HEK293 (cell line): Measurements from ENCODE around the gene MDM4.
A peak's percentile ranks its signal among the peaks of the same experiment; 100 is the strongest.

Experiments used
- CTCF ChIA-PET: fragments of 350-600 bp; formaldehyde crosslinking; extraction: SDS; loops from one replicate; lab custom pipeline; 2021; ENCODE audit warnings: antibody characterized with exemption; lab: Yijun Ruan, JAX
- POLR2A ChIA-PET: fragments of 300-600 bp; formaldehyde crosslinking; extraction: SDS; loops from one replicate; lab custom pipeline; 2020; ENCODE audit warnings: antibody characterized with exemption, inconsistent platforms; lab: Yijun Ruan, JAX
- H3K27ac ChIP-seq: fragments of 200-500 bp; sonication (Bioruptor generic); 2 replicates; pipeline ENCODE4 v1.5.1; 2014; ENCODE audit warnings: low read depth, low read length, control low read depth, inconsistent platforms; ENCODE audit errors: extremely low read depth
- H3K36me3 ChIP-seq, 2 experiments: fragments of 200-500 bp in 1 of 2; sonication (Bioruptor generic) in 1 of 2; 1 replicate in 1 of 2; 2 replicates in 1 of 2; pipeline ENCODE4 v1.5.1; 2014 to 2017; ENCODE audit warnings: inconsistent platforms in 2 of 2, low read length in 2 of 2; ENCODE audit not compliant: control insufficient read depth in 2 of 2, insufficient read depth in 1 of 2
- H3K4me1 ChIP-seq: fragments of 200-500 bp; sonication (Bioruptor generic); 2 replicates; pipeline ENCODE4 v1.5.1; 2014; ENCODE audit warnings: mild to moderate bottlenecking, low read length, inconsistent platforms; ENCODE audit not compliant: control insufficient read depth, insufficient read depth
- H3K4me3 ChIP-seq: 2 replicates; pipeline ENCODE4 v1.5.1; 2011; ENCODE audit warnings: low read depth, mild to moderate bottlenecking, control low read depth, low read length, moderate library complexity
- H3K9me3 ChIP-seq: fragments of 200-500 bp; sonication (Bioruptor generic); 2 replicates; pipeline ENCODE4 v1.5.1; 2014; ENCODE audit warnings: low read depth, low read length, inconsistent platforms; ENCODE audit not compliant: control insufficient read depth, insufficient read depth
- EGR2 ChIP-seq: fragments of 450-650 bp; formaldehyde crosslinking; IDR thresholded peaks from 2 replicates; pipeline ENCODE4 v1.5.1; 2016; ENCODE audit warnings: low read depth, missing biosample characterization, missing genetic modification characterization
- HOXA7 ChIP-seq: sonication (generic); formaldehyde crosslinking; IDR thresholded peaks from 2 replicates; pipeline ENCODE4 v1.8.1; 2022; ENCODE audit warnings: missing genetic modification reagents, borderline replicate concordance
- KLF9 ChIP-seq: fragments of 450-650 bp; formaldehyde crosslinking; IDR thresholded peaks from 2 replicates; pipeline ENCODE4 v1.5.1; 2016; ENCODE audit warnings: missing biosample characterization, missing genetic modification characterization, low read depth
- MZF1 ChIP-seq: fragments of 450-650 bp; formaldehyde crosslinking; IDR thresholded peaks from 2 replicates; pipeline ENCODE4 v1.5.1; 2017; ENCODE audit warnings: missing biosample characterization, missing genetic modification characterization, borderline replicate concordance
- WT1 ChIP-seq: fragments of 450-650 bp; formaldehyde crosslinking; IDR thresholded peaks from 2 replicates; pipeline ENCODE4 v1.5.1; 2016; ENCODE audit warnings: missing biosample characterization, missing genetic modification characterization
- ZBTB20 ChIP-seq: fragments of 450-650 bp; formaldehyde crosslinking; IDR thresholded peaks from 2 replicates; pipeline ENCODE4 v1.5.1; 2016; ENCODE audit warnings: missing biosample characterization, missing genetic modification characterization
- ZFHX2 ChIP-seq: fragments of 450-650 bp; formaldehyde crosslinking; conservative IDR thresholded peaks from 2 replicates; pipeline ENCODE4 v1.5.1; 2016; ENCODE audit warnings: missing biosample characterization, missing genetic modification characterization
- ZIC2 ChIP-seq: fragments of 450-650 bp; formaldehyde crosslinking; IDR thresholded peaks from 2 replicates; pipeline ENCODE4 v1.5.1; 2016; ENCODE audit warnings: missing biosample characterization, missing genetic modification characterization
- ZNF132 ChIP-seq: fragments of 450-650 bp; formaldehyde crosslinking; IDR thresholded peaks from 2 replicates; pipeline ENCODE4 v1.5.1; 2017; ENCODE audit warnings: missing biosample characterization, missing genetic modification characterization, borderline replicate concordance
- ZNF175 ChIP-seq: fragments of 450-650 bp; formaldehyde crosslinking; IDR thresholded peaks from 2 replicates; pipeline ENCODE4 v1.5.1; 2016; ENCODE audit warnings: missing biosample characterization, missing genetic modification characterization
- ZNF19 ChIP-seq: fragments of 450-650 bp; formaldehyde crosslinking; IDR thresholded peaks from 2 replicates; pipeline ENCODE4; 2016; ENCODE audit warnings: missing biosample characterization, missing genetic modification characterization, low read depth
- ZNF239 ChIP-seq: fragments of 450-650 bp; formaldehyde crosslinking; IDR thresholded peaks from 2 replicates; pipeline ENCODE4 v1.5.1; 2016; ENCODE audit warnings: missing biosample characterization, missing genetic modification characterization
- ZNF354C ChIP-seq: fragments of 450-650 bp; formaldehyde crosslinking; IDR thresholded peaks from 2 replicates; pipeline ENCODE4 v1.5.1; 2016; ENCODE audit warnings: missing biosample characterization, missing genetic modification characterization, low read depth, borderline replicate concordance
- ZNF501 ChIP-seq: fragments of 450-650 bp; formaldehyde crosslinking; IDR thresholded peaks from 2 replicates; pipeline ENCODE4 v1.5.1; 2016; ENCODE audit warnings: missing biosample characterization, missing genetic modification characterization
- ZNF621 ChIP-seq: fragments of 450-650 bp; formaldehyde crosslinking; IDR thresholded peaks from 2 replicates; pipeline ENCODE4 v1.5.1; 2017; ENCODE audit warnings: missing biosample characterization, missing genetic modification characterization
- ZNF623 ChIP-seq: fragments of 450-650 bp; formaldehyde crosslinking; IDR thresholded peaks from 2 replicates; pipeline ENCODE4 v1.5.1; 2016; ENCODE audit warnings: missing biosample characterization, missing genetic modification characterization
- ZNF629 ChIP-seq: fragments of 450-650 bp; formaldehyde crosslinking; IDR thresholded peaks from 2 replicates; pipeline ENCODE4 v1.5.1; 2017; ENCODE audit warnings: missing biosample characterization, missing genetic modification characterization
- ZNF677 ChIP-seq: fragments of 450-650 bp; IDR thresholded peaks from 2 replicates; pipeline ENCODE4 v1.5.0; 2018; ENCODE audit warnings: missing biosample characterization, mild to moderate bottlenecking, missing genetic modification characterization, moderate library complexity
- ZNF837 ChIP-seq: fragments of 450-650 bp; formaldehyde crosslinking; IDR thresholded peaks from 2 replicates; pipeline ENCODE4 v1.5.1; 2016; ENCODE audit warnings: missing biosample characterization, missing genetic modification characterization
- ZXDB ChIP-seq: fragments of 450-650 bp; formaldehyde crosslinking; IDR thresholded peaks from 2 replicates; pipeline ENCODE4 v1.5.1; 2016; ENCODE audit warnings: missing biosample characterization, missing genetic modification characterization
- TF ChIP-seq, protein P1 (sequence below): fragments of 450-650 bp; formaldehyde crosslinking; IDR thresholded peaks from 2 replicates; pipeline ENCODE4 v1.5.1; 2016; ENCODE audit warnings: missing biosample characterization, missing genetic modification characterization
- TF ChIP-seq, protein P2 (sequence below): fragments of 450-650 bp; formaldehyde crosslinking; IDR thresholded peaks from 2 replicates; pipeline ENCODE4 v1.5.1; 2016; ENCODE audit warnings: missing biosample characterization, missing genetic modification characterization, borderline replicate concordance
- TF ChIP-seq, protein P3 (sequence below): fragments of 450-650 bp; formaldehyde crosslinking; IDR thresholded peaks from 2 replicates; pipeline ENCODE4 v1.5.1; 2016; ENCODE audit warnings: missing biosample characterization, missing genetic modification characterization
- TF ChIP-seq, protein P4 (sequence below): fragments of 450-650 bp; formaldehyde crosslinking; IDR thresholded peaks from 2 replicates; pipeline ENCODE4; 2016; ENCODE audit warnings: missing biosample characterization, missing genetic modification characterization

The MDM4 gene

DNA sequence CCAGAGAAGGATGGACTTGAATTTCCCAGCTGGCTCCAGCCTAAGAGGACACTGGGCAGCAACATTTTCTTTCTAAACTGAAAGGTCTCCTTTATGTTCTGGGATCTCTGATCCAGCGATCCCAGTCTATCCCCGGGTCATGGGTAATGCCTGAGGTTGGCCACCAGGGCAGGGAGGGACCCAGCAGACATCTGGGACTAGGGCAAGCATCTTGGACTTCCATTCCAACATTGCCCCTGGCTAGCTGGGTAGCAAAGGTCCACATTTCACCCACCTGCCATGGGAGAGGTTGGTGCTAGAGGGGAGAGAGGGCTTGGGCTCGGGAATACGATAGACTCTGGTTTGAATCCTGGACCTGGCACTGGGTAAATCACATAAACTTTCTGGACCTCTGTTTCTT lies 84.8 kb downstream of the MDM4 start (continued):
- no peak for TF ChIP-seq ZNF354C (tag by site-specific recombination)

DNA sequence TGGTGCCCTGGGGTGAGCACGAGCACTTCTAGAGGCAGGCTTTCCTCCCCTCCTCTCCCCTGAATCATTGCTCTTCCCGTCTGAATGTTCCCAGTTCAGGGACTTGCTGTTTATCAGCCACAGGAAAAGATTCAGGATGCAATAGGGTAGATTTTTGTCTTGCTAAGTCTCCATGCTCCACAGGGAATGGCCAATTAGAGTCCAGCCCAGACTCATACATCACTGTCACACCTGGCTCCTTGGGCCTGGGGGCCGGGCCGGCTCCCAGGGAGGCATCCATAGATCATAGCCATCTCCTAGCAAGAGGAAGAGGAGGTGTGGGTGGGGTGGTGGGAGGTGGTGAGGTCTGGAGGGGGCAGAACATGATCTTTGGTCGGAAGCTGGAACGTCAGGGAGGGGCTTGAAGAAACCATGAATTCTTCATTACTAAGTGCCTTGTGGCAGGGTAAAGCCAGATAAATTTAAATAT lies 85.9 kb downstream of the MDM4 start:
- Histone ChIP-seq H3K4me1 (no peaks in the 10 kb centered on the region), H3K4me3 (no peak overlapping the region), H3K9me3 (no peaks in the 10 kb centered on the region), H3K36me3 (no peaks in the 10 kb centered on the region), H3K27ac (no peak overlapping the region)
- TF ChIP-seq HOXA7 (CRISPR knock-in tag), result no peak
- TF ChIP-seq ZFHX2 (tag by site-specific recombination), result peak; percentile 50
- TF ChIP-seq ZNF623 (tag by site-specific recombination), result no peak
- TF ChIP-seq, protein P1, sequence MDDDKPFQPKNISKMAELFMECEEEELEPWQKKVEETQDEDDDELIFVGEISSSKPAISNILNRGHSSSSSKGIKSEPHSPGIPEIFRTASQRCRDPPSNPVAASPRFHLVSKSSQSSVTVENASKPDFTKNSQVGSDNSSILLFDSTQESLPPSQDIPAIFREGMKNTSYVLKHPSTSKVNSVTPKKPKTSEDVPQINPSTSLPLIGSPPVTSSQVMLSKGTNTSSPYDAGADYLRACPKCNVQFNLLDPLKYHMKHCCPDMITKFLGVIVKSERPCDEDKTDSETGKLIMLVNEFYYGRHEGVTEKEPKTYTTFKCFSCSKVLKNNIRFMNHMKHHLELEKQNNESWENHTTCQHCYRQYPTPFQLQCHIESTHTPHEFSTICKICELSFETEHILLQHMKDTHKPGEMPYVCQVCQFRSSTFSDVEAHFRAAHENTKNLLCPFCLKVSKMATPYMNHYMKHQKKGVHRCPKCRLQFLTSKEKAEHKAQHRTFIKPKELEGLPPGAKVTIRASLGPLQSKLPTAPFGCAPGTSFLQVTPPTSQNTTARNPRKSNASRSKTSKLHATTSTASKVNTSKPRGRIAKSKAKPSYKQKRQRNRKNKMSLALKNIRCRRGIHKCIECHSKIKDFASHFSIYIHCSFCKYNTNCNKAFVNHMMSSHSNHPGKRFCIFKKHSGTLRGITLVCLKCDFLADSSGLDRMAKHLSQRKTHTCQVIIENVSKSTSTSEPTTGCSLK (tag by site-specific recombination), result no peak
- no peak for TF ChIP-seq ZNF132 (tag by site-specific recombination)
- 0 out of 2 replicates have a peak, but pooled peaks have one; percentile 58 for TF ChIP-seq EGR2 (tag by site-specific recombination)
- ChIA-PET CTCF (interaction anchor here (1.1 kb wide), 1 partner anchor 190 kb away, joined by 4 read pairs; no protein-coding TSS in a partner anchor), POLR2A (no interaction called here)

DNA sequence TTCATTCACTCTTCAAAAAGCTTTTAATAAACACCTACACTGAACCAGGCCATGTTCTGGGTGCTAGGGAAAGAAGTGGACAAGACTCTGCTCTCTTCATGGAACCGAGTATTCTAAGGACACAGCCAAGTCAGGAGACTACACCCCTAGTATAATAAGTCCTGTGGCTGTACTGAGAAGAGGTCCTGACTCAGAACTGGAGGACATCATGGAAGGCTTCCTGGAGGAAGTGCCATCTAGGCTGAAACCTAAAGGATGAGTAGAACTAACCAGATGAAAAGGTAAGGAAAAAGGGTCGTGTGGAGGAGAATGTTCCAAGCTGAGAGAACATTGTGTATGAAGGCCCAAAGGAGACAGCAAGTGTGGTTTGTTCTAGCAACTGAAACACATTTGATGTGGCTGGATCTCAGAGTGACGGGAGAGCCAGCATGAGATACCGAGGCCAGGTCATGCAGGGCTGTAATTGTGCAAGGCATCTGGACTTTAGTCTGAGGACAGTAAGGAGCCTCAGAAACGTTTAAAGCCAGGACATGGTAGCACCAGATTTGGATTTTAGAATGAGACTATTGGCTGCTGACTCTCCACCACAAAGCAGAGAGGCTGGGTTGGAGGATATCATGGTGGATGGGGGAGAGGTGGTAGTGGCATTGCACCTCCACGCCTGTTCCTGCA lies 86.8 kb downstream of the MDM4 start:
- CTCF ChIA-PET, result interaction anchor here (0.6 kb wide), 1 partner anchor 48 kb away, joined by 4 read pairs; no protein-coding TSS in a partner anchor

More for the DNA sequence above, 86.8 kb downstream of the MDM4 start:
- Histone ChIP-seq H3K4me1 (no peaks in the 10 kb centered on the region), H3K4me3 (no peak overlapping the region), H3K36me3 (no peaks in the 10 kb centered on the region), H3K9me3 (no peaks in the 10 kb centered on the region), H3K27ac (no peak overlapping the region)
- POLR2A ChIA-PET, result no interaction called here
- TF ChIP-seq, protein P1 (tag by site-specific recombination), result no peak
- TF ChIP-seq, protein P2, sequence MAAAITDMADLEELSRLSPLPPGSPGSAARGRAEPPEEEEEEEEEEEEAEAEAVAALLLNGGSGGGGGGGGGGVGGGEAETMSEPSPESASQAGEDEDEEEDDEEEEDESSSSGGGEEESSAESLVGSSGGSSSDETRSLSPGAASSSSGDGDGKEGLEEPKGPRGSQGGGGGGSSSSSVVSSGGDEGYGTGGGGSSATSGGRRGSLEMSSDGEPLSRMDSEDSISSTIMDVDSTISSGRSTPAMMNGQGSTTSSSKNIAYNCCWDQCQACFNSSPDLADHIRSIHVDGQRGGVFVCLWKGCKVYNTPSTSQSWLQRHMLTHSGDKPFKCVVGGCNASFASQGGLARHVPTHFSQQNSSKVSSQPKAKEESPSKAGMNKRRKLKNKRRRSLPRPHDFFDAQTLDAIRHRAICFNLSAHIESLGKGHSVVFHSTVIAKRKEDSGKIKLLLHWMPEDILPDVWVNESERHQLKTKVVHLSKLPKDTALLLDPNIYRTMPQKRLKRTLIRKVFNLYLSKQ (tag by site-specific recombination), result no peak
- TF ChIP-seq ZNF501, result no peak
- TF ChIP-seq ZNF239, result no peak
- TF ChIP-seq, protein P3, sequence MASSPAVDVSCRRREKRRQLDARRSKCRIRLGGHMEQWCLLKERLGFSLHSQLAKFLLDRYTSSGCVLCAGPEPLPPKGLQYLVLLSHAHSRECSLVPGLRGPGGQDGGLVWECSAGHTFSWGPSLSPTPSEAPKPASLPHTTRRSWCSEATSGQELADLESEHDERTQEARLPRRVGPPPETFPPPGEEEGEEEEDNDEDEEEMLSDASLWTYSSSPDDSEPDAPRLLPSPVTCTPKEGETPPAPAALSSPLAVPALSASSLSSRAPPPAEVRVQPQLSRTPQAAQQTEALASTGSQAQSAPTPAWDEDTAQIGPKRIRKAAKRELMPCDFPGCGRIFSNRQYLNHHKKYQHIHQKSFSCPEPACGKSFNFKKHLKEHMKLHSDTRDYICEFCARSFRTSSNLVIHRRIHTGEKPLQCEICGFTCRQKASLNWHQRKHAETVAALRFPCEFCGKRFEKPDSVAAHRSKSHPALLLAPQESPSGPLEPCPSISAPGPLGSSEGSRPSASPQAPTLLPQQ (tag by site-specific recombination), result no peak
- TF ChIP-seq ZNF677 (tag by site-specific recombination), result no peak
- no peak for TF ChIP-seq MZF1
- TF ChIP-seq ZNF837 (tag by site-specific recombination), result no peak
- no peak for TF ChIP-seq ZNF175
- TF ChIP-seq ZNF629 (tag by site-specific recombination), result no peak
- no peak for TF ChIP-seq KLF9 (tag by site-specific recombination)
- no peak for TF ChIP-seq ZBTB20 (tag by site-specific recombination)
- TF ChIP-seq ZXDB (tag by site-specific recombination), result no peak
- TF ChIP-seq ZNF19 (tag by site-specific recombination), result no peak
- no peak for TF ChIP-seq ZNF621
- TF ChIP-seq, protein P4, sequence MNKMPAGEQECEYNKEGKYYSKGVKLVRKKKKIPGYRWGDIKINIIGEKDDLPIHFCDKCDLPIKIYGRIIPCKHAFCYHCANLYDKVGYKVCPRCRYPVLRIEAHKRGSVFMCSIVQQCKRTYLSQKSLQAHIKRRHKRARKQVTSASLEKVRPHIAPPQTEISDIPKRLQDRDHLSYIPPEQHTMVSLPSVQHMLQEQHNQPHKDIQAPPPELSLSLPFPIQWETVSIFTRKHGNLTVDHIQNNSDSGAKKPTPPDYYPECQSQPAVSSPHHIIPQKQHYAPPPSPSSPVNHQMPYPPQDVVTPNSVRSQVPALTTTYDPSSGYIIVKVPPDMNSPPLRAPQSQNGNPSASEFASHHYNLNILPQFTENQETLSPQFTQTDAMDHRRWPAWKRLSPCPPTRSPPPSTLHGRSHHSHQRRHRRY (tag by site-specific recombination), result no peak
- no peak for TF ChIP-seq ZIC2 (tag by site-specific recombination)
- TF ChIP-seq WT1 (tag by site-specific recombination), result no peak
